Lung microvascular endothelial cell (primary cell): ENCODE measurements around the gene DDX10. TPM values are rescaled to one million over a fixed set of nuclear protein-coding genes. Genes with fewer than 3 reads are reported as not detected.
"Not testable (repeated sequence)": the region's sequence is repeated elsewhere in the genome, so short reads cannot be mapped to it uniquely, and the experiment has no call there.

Experiments
- DNase-seq, 2 donors: peaks; one replicate each; pipeline versions ENCODE4 v3.0.0 to v3.0.0-alpha.2; 2010; ENCODE audit warnings: low read depth in 2 of 2
- total RNA-seq: library from RNA; depleted of rRNA; stranded (reverse); fragments of >200 nt; gene quantifications from 2 replicates; pipeline ENCODE4 v1.2.1, GENCODE V29; 2014

DDX10 gene
- total RNA-seq, 1 donor from 2014 or later = 32.1 TPM

- not testable (repeated sequence) for DNase-seq
Observed at GRCh38 chr11:108823960-108824359, 159.1 kb downstream of the DDX10 start.

DNA sequence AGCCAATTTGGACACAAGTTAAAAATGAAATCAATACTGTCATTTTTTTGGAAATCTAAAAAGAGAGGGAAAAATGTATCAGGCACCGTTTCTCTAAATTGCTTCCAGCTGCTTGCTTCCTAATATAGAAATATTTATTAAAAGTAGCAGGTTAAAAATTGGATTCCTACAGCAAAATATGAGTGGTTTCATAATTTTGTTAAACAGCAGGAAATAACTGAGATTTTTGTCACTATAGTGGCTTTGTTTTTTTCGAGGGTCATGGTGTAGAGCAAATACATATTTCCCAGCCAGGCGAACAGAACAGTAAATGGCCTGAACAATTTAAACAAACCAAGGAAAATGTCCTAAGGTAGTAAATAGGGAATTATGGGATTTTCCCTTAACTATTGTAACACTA, 159.7 kb downstream of the DDX10 start:
- DNase-seq = peak; percentile 43 to 85

DNA sequence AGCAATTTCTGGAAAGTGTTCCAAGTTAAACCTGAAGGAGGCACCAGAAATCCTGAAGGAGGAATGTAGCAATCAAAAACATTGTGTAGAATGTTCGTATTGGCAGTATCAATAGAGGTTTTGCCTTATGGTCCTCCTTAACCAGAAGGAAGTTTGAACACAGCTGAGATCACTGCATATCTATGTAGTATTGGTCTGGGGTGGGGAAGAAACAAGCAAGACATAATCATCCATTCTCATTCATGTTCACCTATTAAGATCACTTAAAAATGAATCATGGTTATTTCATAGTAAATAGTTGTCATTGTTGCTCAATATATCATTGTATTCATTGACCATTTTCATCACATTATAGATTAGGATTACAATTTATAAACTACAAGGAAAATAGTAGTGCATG, 160.5 kb downstream of the DDX10 start:
- peak in 1 of 2 donors; percentile 1 for DNase-seq

GRCh38 chr11:108826136-108826535, 161.3 kb downstream of the DDX10 start:
- DNase-seq = peak; percentile 77 to 78

DNA sequence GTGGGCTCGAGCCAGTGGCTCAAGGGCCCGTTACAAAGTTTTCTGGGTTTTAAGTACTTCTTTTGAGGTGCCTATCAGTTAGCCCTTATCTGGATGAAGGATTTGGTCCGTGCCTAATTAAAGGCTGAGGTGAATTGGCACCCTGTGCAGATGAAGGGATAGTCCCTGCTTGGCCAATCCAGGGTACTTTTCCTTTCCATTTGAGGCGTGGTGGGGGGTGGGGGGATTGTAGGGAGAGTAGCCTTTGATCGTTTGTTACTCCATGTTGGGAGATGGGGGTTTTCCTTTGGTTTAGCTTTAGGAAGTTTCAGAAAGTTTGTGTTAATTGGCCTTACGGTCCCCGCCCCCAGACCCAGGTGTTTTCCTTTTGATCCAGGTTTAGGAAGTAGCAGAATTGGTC, 170.8 kb downstream of the DDX10 start:
- no peak for DNase-seq

- DNase-seq = no peak
Observed at GRCh38 chr11:108836541-108836940, 171.7 kb downstream of the DDX10 start.

DNA sequence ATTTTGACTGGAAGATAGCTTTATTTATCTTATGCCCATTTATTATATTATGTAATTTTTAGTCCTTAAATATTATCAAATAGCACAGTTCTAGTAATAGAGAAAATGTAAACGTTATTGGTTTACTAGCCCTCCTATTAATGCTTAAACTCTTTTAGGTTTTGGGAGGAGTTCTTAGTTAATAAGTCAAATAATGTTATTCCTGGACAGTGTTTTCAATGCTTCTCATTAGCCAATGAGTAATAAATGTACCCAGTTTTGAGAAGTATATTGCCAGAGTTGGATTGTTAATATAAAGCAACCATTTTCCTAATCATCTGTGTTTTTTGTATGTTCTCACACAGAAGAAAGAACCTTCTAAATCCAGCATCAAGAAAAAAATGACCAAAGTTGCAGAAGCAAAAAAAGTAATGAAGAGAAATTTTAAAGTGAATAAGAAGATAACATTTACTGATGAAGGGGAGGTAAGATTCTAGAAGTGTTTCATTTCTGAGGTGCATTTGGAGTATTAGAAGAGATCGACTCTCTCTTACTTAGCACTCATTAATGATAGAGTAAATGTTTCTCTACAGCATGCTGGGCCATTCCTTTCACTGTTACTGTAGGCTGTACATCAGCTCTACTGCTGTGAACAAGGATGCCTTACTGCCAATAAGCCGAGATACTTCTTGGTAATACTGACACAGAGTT, 173.4 kb downstream of the DDX10 start:
- no peak for DNase-seq

- DNase-seq = no peak
Observed at GRCh38 chr11:108838792-108839105, 173.9 kb downstream of the DDX10 start.

- DNase-seq = no peak
Observed at GRCh38 chr11:108846009-108846408, 181.1 kb downstream of the DDX10 start.

- DNase-seq = no peak
Observed at GRCh38 chr11:108847298-108847990, 182.6 kb downstream of the DDX10 start.

DNA sequence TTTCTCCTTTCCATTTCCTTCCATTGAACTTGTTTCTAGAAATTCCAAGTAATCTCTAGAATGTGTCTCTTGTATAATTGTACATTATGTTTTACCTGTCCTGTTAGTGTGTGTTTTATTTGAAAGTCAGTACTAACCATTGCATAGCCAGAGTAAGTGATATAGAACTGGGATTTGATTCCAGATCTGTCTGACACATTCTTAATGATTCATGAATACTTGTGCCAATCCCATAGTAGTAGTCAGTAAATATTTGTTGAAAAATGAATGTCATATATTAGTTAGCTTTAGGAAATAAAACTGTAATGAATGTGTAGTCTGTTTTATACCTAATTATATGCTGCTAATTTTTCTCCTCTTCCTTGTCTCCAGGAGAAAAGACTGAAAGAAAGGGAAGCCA, 186.9 kb downstream of the DDX10 start:
- DNase-seq = no peak

- no peak for DNase-seq
Observed at GRCh38 chr11:108852701-108853100, 187.8 kb downstream of the DDX10 start.

DNA sequence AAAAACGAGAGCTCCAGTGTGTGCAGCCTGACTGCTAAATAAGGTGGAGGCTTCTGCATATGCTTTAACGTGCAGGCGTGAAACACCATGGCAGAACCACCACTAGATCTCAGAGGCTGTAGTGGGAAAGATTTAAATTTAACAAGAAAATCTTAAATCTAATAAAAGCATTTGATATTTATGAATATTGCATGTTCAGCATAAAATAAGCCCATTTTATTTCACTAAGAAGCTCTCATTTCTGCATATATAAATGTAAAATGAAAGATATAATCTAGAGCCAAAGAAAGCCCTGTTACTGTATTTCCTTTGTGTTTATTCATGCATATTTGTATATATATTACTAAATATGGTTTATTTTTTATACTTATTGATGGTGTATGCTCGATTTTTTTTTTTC, 188.3 kb downstream of the DDX10 start:
- no peak for DNase-seq

- peak; percentile 23 to 52 for DNase-seq
Observed at GRCh38 chr11:108853864-108854263, 189.0 kb downstream of the DDX10 start.

GRCh38 chr11:108854346-108854745, 189.5 kb downstream of the DDX10 start:
- DNase-seq = peak; percentile 66 to 77

DNA sequence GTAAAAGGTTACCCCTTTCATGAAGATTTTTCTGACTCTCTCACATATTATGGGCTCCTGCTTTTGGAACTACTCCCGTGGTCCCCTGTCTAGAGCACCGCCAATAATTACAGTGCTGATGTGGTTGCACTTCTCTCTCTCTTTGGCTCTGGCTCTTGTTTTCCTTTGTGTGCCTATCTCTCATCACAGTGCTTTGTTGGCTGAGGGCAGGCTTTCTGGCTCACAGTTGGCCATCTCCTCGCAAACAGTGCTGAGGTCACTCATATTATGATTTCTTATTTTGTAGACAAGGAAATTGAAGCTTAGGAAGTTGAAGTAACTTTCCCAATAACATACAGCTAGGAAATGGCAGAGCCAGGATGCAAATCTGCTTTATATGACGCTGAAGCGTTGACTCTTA, 192.5 kb downstream of the DDX10 start:
- peak; percentile 80 to 89 for DNase-seq

GRCh38 chr11:108858622-108859021, 193.8 kb downstream of the DDX10 start:
- DNase-seq = no peak

DNA sequence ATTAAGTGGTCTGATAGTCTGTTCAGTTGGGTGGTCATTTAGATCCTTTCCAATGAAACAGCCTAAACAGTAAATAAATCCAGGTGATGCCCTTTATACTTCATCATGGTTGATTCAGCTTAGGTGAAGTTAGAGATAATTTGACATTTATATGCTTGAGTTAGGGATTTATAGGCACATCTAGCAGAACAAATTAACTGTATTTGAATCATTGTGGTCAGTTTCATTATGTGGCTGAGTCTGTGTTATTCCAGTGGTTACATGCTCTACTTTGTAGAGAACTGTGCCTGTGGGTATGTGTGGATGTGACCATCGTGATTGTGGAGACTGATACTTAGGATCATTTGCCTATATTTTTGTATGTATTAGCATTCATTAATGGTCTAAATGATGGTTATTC, 194.6 kb downstream of the DDX10 start:
- DNase-seq = no peak

- DNase-seq = no peak
Observed at GRCh38 chr11:108863528-108863927, 198.7 kb downstream of the DDX10 start.

DNA sequence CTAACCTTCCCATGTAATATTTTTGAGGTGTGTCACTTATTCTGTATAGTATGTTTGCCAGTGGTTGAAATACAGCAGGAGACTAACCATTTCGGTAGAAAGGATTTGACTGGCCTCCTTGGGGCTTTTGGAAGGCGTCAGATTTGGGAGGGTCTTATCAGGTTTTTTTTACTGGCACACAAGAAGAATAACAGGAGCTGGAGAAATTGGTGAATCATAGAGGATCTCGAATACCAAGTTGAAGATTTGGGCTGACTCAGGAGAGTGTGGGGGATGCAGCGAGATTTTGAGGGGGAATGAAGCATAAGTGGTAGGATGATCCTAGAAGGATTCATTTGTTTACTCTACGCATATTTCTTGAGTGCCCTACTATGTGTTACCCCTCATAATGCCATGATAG, 200.5 kb downstream of the DDX10 start:
- DNase-seq = no peak

DNA sequence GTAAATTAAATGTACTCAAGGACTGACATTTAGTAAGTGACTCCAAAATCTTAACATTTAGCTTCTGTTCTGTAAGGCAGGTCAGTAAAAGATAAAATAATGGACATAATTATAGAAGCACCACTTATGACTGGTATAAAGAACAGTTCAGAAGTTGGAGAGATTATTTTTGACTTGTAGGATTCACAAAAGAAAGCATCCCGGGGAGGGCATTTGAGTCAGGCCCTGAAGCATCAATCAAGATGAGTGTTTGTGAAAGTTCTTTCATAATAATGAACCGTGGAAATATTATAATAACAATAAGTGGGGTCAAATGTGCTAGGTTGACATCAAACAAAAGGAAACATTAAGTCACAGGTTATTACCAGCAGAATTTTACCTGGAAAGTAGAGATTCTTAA, 201.9 kb downstream of the DDX10 start:
- DNase-seq = peak; percentile 15 to 57

DNA sequence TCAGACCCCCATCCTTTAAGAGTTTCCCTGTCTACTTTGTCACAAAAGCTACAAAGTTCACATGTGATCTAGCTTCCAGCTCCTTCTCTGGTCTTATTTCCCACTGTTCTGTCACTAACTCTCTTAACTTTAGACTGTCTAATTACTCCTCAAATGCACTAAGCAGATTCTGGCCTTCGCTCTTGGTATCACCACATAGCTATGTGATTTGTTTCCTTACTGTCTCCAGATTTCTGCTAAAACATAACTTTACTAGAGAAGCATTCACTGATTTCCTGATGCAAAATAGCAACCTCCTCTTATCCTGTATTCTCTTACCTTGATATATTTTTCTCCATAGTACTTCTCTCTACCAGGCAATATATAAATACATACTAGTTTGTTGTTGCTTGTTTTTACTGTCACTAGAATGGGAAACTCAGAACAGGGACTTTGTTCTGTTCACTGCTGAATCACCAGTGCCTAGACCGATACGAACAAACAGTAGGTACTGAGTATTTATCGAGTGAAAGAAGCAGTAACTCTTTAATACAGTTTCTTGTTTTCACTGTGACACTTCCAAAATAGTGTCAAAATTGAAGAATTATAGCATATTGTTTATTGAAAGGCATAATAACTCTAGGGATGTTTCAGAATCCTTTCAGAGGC, 205.6 kb downstream of the DDX10 start:
- DNase-seq = peak; percentile 82 to 84

- DNase-seq = peak; percentile 78 to 93
Observed at GRCh38 chr11:108871152-108871551, 206.3 kb downstream of the DDX10 start.
